HG02938 (cell line): ENCODE measurements around the gene SYAP1.
"Not testable (repeated sequence)": the region's sequence is repeated elsewhere in the genome, so short reads cannot be mapped to it uniquely, and the experiment has no call there.

Experiments
- ATAC-seq: cut with Tn5 transposase; IDR thresholded peaks from one replicate; pipeline ENCODE4 v1.9.1; 2021; ENCODE audit warnings: mild to moderate bottlenecking, moderate library complexity; ENCODE audit not compliant: unreplicated experiment

Gene SYAP1

DNA sequence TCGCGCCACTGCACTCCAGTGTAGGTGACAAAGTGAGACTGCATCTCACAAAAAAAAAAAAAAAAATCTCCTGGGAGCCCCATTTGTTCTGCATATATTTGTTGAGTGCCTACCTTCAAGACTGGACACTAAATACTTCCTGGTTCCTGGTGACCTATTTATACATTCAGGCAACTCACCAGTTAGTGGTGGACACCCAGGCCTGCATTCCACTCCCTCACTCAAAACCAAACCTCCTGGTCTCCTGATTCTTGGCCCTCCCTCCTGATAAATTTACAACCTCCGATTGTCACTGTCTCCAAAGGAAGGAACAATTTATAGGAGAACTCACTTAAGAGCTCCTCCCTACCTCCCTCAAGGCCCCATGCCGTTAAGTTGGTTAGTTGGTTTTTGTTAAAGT is 3.1 kb downstream of the SYAP1 start:
- ATAC-seq = no peak

- ATAC-seq = no peak
Observed at GRCh38 chrX:16725072-16725471, 5.7 kb downstream of the SYAP1 start.

- peak; percentile 89 for ATAC-seq
Observed at GRCh38 chrX:16726347-16726988, 7.1 kb downstream of the SYAP1 start.

DNA sequence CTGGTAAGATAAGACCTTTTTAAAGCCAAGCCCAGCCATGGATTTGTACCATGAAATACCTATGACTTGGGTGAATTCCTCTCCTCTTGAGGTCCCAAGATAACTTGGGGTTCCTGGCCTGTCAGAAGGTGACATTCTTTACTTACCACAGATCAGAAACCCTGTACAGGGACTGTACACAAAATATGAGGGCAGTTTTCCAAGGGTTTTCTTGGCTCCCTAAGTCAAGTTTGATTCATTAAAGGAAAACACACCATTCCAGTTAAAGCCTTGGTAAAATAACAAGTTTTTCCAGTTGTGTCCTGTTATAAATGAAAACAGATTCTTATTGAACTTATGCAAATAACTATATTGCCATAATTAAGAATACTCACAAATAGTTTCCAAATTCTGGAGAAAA is 8.2 kb downstream of the SYAP1 start:
- no peak for ATAC-seq

GRCh38 chrX:16730450-16730849 is 11.0 kb downstream of the SYAP1 start:
- no peak for ATAC-seq

GRCh38 chrX:16733013-16733412 is 13.6 kb downstream of the SYAP1 start:
- ATAC-seq = no peak

- no peak for ATAC-seq
Observed at GRCh38 chrX:16737024-16737423, 17.6 kb downstream of the SYAP1 start.

- ATAC-seq = no peak
Observed at GRCh38 chrX:16739574-16739973, 20.2 kb downstream of the SYAP1 start.

DNA sequence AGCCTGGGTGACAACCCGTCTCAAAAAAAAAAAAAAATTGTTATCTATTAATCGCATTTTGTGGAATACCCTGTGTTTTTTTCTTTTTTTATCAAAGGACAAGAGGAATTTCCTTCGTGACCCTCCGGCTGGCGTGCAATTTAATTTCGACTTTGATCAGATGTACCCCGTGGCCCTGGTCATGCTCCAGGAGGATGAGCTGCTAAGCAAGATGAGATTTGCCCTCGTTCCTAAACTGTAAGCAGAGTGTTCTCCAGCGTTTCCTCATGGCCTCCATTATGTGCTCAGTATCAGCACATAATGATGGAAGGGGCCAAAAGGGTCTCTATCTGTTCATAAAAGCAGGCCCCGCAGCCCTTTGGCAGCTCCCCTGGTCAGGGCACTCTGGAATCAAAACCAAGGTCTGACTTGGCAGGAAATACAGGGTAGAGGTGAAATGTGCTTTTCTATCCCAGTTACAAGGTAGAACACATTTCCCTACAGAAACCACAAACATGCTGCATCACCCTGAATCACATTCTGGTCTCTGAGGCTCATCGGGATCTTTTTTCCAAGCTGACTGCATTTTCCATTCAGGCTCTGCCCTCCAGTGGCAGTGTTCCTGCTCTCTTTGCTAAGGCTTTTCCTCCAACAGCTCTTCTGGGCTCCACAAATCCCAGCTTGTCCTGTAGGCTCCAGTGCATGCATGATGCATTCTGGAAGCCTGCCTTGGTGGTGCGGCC is 24.4 kb downstream of the SYAP1 start:
- ATAC-seq = no peak

GRCh38 chrX:16745102-16745501 is 25.7 kb downstream of the SYAP1 start:
- ATAC-seq = no peak

DNA sequence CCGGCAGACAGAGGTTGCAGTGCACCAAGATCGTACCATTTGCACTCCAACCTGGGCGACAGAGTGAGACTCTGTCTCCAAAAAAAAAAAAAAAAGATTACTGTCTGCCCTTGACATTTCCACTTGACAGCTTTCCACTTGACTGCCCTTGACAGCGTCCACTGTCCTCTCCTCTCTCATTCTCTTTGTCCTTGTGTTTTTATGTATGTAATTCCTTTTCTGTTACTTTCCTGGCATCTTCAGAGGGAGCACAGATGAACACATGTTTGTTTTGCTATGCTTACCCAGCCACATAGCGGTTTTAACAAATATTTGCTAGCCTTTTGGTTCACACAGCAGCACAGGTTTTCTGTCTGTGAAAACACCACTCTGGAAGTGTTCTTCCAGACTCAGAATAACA is 26.2 kb downstream of the SYAP1 start:
- ATAC-seq = no peak

GRCh38 chrX:16748425-16748824 is 29.0 kb downstream of the SYAP1 start:
- no peak for ATAC-seq

DNA sequence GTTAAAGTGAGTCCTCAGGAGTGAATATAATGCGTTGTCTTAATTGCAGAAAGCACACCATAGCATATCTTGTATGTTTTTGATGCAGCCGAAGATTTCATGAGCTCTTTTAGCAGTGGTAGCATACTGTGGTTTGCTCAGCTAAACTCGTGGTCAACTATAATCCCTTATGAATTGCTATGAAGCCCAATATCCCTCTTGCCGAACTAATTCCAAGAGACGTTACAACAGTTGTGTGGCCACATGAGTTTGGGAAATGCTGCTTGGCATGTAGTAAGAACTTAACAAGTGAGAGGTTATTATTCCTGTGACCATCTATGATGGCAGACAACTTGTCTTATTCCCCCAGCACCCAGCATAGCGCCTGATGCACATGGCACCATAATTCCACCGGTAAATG is 30.7 kb downstream of the SYAP1 start:
- ATAC-seq = no peak

DNA sequence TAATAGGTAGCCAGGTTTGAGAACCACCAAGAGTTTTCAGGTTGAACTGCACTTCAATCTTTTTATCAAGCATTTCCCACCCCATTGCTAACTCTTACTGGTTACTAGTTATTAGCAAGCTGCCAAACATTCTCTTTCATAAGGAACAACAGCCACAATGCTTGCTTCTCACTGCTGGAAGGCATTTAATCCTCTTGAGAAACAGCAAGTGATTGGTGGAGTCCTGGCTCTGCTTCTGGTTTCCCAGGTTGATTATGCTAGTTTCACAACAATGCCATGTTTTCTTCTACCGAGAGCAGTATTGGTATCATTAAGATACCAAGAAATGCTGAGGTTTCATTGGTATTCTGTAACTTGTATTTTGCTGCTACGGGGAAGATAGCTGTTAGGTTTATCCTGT is 34.6 kb downstream of the SYAP1 start:
- no peak for ATAC-seq

GRCh38 chrX:16756724-16757123 is 37.3 kb downstream of the SYAP1 start:
- no peak for ATAC-seq

- ATAC-seq = not testable (repeated sequence)
Observed at GRCh38 chrX:16761500-16761899, 42.1 kb downstream of the SYAP1 start.

DNA sequence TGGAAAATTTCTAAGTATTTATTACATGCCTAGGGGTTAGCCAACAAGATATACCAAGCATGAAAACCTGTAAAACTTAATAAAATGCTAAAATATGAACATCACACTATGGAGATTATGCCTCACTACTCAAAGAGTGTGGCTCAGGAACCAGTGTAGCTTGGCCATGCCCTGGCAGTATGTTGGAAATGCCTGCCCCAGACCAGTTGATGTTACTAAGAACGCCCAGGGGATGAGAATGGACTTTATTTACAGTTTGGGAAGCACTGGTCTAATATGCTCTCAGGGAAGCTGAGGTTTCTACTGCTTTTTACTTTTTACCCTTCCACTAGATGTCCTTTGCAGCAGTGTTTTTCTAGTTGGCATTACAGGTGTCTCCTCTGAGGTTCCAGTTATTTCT is 43.2 kb downstream of the SYAP1 start:
- ATAC-seq = no peak

- ATAC-seq = no peak
Observed at GRCh38 chrX:16765594-16765993, 46.2 kb downstream of the SYAP1 start.

DNA sequence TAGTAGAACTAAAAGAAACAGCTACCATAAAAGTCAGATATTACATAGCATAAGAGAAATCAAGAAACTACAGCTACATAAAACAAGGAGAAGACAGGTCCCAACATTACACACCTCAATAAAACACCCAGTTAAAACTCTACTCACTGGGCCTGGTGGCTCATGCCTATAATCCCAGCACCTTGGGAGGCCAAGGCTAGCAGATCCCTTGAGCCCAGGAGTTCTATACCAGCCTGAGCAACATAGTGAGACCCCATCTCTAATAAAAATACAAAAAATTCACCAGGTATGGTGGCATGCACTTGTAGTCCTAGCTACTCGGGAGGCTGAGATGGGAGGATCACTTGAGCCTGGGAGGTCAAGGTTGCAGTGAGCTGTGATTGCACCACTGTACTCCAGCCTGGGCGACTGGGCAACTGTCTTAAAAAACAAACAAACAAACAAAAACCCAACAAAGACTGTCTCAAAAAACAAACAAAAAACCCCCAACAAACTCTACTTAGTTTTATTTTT is 51.6 kb downstream of the SYAP1 start:
- ATAC-seq = no peak

DNA sequence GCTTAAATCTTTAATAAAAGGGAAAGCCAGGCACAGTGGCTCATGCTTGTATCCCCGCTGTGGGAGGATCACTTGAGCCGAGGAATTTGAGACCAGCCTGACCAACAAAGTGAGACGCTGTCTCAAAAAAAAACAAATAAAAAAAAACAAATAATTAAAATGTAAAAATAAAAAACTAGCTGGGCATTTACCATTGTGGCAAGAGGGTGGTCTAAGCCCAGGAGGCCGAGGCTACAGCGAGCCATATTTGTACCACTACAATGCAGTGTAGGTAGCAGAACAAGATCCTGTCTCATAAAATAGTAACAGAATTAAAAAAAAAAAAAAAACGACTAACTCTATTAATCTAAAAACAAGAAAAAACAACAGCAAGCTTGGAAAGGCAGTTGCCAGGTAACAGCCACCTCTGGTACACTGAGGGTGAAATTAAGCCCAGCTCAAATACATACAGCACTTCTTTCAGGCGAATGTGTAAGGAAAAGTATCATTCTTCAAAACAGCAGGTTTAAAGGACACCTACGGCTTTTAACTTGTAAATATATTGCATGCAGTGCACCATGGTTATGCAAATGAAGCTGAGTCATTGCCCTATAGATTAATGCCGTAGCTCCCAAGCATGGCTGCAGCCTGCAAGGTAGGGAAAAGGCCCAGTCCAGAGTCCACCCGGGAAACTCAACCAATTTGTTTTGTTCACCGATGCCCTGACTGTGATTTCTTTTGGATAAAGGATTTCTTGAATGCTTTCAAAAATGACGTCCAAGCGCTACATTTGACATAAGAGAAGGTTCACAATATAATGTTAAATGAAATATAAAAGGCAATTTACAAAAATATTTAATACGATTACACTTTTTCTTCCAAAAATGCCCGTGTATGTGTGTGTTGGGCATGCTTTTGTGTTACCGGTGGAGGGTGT is 52.3 kb downstream of the SYAP1 start:
- ATAC-seq = no peak

- no peak for ATAC-seq
Observed at GRCh38 chrX:16772460-16772859, 53.0 kb downstream of the SYAP1 start.
